SK-N-SH (cell line): ENCODE results near the gene ARF1.

Experiments used
- CHD2 ChIP-seq: fragments of 150-350 bp; IDR thresholded peaks from 2 replicates; pipeline ENCODE4 v1.6.1; 2018; ENCODE audit warnings: low read length; ENCODE audit not compliant: partially characterized antibody
- CTCF ChIP-seq: fragments of 200-600 bp; sonication (generic); IDR thresholded peaks from 2 replicates; pipeline ENCODE4 v1.6.1; 2017; ENCODE audit warnings: antibody characterized with exemption, mild to moderate bottlenecking, moderate library complexity
- TAF1 ChIP-seq: IDR thresholded peaks from 2 replicates; pipeline ENCODE4 v1.6.1; 2012; ENCODE audit warnings: low read depth, mild to moderate bottlenecking, low read length, moderate library complexity, borderline replicate concordance
- TEAD4 ChIP-seq: IDR thresholded peaks from 2 replicates; pipeline ENCODE4 v1.4.0; 2012; ENCODE audit warnings: mild to moderate bottlenecking, borderline replicate concordance; ENCODE audit not compliant: insufficient read depth
- TF ChIP-seq, protein P1 (sequence below): fragments of 150-350 bp; IDR thresholded peaks from 2 replicates; pipeline ENCODE4 v1.6.1; 2017; ENCODE audit warnings: antibody characterized with exemption, low read length, low read depth, borderline replicate concordance
- TF ChIP-seq, protein P2 (sequence below): fragments of 150-350 bp; IDR thresholded peaks from 2 replicates; pipeline ENCODE4 v1.6.1; 2016; ENCODE audit warnings: mild to moderate bottlenecking, low read depth, low read length

DNA sequence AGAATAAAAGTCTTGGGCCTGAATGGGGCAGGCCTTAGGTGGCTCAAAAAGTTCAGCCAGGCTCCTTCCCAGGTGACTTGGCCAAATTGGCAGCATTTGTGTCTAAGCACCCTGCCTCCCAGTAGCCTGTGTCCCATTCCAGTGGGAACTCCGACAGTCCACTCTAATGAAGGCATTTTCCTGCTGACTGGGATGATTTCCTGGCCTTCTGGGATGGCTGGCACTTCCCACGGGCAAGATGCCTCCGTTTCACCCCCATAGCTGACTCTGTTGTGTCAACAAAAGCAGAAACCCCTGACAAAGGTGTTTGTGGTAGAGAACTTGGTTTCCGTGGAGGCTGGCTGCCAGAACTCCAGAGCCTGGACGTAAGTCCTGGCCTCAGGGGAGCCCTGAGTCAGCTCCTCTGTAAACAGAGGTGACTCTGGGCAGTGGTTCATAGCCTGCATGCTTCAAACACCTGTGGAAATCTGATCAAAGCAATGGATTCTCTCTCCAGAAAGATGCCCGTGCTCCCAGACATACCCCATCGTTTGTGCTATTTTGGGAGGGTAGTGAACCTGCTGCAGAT, 39.1 kb upstream of the ARF1 start:
- TF ChIP-seq TEAD4 (no peak), CTCF (no peak), TAF1 (no peak), CHD2 (no peak)
- TF ChIP-seq, protein P1, sequence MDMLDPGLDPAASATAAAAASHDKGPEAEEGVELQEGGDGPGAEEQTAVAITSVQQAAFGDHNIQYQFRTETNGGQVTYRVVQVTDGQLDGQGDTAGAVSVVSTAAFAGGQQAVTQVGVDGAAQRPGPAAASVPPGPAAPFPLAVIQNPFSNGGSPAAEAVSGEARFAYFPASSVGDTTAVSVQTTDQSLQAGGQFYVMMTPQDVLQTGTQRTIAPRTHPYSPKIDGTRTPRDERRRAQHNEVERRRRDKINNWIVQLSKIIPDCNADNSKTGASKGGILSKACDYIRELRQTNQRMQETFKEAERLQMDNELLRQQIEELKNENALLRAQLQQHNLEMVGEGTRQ: no peak
- TF ChIP-seq, protein P2, sequence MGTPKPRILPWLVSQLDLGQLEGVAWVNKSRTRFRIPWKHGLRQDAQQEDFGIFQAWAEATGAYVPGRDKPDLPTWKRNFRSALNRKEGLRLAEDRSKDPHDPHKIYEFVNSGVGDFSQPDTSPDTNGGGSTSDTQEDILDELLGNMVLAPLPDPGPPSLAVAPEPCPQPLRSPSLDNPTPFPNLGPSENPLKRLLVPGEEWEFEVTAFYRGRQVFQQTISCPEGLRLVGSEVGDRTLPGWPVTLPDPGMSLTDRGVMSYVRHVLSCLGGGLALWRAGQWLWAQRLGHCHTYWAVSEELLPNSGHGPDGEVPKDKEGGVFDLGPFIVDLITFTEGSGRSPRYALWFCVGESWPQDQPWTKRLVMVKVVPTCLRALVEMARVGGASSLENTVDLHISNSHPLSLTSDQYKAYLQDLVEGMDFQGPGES: no peak
